HG03159 (cell line): Measurements from ENCODE around the gene FCSK.
"Not testable (repeated sequence)": the region's sequence is repeated elsewhere in the genome, so short reads cannot be mapped to it uniquely, and the experiment has no call there.

Experiments used
- ATAC-seq: cut with Tn5 transposase; IDR thresholded peaks from one replicate; pipeline ENCODE4 v1.9.1; 2021; ENCODE audit warnings: mild to moderate bottlenecking, moderate library complexity; ENCODE audit not compliant: unreplicated experiment

FCSK gene

DNA sequence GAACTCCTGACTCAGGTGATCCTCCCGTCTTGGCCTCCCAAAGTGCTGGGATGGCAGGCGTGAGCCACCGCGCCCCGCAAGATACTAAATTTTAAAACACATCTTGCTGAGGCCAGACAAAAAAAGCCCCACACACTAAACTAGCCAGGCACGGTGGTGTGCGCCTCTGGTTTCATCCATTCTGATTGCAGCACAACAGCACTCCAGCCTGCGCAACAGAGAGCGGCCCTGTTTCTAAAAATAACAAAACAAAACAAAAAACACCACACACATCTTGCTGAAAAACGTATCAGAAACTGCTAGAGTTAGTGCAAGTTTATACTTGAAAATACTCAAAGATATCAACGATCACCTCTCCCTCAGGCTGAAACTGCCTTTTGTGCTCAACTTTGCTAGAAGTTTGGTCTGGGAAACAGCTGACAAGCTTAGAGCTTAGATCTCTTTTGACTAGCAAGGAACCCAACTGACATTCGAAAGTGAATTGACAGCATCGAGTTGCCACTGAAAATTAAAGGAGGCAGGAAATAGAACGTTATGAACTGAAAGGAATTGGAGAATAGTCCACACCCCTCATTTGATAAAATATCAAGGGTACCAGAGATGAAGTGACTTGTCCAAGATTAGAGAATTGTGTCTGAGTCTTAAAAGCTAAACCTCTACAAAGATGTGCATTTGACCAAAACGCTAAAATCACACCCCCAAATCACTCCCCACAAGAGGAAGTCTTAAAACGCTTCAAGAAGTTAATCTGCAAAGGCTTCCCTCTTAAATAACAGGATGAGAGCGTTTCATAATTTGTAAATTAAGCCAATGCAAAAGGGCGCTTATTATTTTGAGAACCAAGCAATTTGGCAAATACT, 68.1 kb downstream of the FCSK start:
- no peak for ATAC-seq

DNA sequence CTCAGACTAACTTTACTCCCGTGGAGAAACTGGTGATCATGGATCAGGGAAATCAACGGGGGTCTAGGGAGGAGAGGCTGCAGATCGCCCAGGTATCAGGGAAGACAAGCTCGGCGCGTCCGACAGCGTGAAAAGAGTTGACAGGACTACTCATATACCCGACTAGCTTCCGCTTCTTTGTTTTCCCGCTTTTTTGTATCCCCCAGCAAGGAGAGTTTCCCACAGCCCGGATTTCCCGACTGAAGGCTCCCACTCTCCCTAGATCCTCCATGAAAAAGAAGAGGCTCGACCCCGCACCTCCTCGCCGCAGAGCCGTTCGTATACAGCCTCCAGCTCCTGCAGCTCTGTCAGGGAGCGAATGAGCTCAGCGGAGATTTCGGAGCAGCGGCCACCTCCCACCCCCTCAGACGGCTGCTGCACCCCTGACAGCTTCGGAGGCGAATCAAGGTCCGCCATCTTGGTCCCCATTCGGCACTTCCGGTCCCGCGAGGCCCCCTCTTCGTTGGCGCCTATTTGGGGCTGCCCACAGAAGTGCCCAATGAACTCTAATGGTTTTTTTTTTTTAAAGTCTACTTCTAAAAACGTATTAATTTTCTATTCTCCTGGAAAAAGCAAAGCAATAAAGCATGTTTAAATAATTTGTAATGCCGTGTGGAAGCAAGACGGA, 68.8 kb downstream of the FCSK start, which contains the start of gene COG4:
Gene COG4 (minus strand): TSS at position 479 of the 667 bp plus-strand sequence. CDS start 11 bp downstream, at position 468.
- peak; percentile 58 for ATAC-seq

DNA sequence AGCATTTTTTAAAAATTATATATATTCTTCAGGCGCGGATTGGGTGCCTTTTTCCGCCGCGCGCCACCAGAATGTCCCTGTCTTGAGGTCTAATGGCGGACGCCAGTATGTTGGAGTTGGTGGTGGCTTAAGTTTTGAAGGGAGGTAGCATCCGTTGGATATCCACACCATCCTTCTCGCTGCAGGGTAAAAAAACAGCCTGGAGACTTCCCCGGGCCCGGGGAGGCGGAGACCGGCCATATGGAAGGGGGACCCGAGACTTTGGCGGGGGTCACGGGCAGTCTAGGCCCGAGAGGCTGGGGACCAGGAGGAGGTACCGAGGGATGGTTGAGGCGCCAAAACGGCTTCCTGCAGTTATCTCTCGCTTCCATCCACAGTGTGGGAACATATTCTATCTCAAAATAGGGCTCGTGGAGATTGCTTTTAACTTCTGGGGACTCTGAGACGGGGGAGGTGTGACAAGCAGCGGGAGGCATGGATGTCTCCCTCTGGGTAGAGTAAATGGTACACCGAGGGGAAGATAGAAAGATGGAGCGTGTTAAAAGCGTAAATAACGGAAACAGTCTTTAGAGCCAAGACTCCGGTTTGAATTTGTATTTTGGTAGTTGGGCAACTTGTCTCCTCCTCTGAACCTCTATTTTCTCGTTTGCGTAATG, 69.5 kb downstream of the FCSK start, which contains the start of gene SF3B3:
Gene SF3B3 (plus strand): TSS at position 74 of the 656 bp plus-strand sequence. CDS start 2,841 bp downstream, outside the sequence.
- peak; percentile 45 for ATAC-seq

DNA sequence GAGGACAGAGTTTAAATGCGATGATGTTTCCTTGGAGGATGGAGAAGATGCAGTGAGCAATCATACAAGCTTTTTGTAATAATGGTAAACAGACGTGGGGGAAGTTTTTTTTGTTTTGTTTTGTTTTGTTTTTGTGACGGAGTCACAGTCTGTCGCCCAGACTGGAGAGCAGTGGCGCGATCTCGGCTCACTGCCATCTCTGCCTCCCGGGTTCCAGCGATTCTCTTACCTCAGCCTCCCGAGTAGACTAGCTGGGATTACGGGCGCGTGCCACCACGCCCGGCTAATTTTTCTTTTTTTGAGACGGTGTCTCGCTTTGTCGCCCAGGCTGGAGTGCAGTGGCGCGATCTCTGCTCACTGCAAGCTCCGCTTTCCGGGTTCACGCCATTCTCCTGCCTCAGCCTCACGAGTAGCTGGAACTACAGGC, 70.0 kb downstream of the FCSK start:
- ATAC-seq, result not testable (repeated sequence)

DNA sequence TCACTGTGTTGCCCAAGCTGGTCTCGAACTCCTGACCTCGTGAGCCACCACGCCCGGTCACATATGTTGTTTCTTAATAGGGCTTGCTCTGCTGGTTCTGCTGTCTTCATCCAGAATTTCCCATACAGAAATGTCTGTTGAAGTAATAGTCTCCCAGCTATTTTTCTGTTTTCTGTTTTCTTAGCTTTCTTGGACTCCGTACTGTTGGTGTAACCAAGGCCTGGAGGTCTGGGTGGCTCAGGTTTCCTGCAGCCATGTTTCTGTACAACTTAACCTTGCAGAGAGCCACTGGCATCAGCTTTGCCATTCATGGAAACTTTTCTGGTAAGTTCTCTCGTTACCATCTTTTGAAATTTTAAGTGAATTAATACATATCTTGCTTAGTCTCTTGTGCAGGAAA, 72.0 kb downstream of the FCSK start:
- no peak for ATAC-seq

DNA sequence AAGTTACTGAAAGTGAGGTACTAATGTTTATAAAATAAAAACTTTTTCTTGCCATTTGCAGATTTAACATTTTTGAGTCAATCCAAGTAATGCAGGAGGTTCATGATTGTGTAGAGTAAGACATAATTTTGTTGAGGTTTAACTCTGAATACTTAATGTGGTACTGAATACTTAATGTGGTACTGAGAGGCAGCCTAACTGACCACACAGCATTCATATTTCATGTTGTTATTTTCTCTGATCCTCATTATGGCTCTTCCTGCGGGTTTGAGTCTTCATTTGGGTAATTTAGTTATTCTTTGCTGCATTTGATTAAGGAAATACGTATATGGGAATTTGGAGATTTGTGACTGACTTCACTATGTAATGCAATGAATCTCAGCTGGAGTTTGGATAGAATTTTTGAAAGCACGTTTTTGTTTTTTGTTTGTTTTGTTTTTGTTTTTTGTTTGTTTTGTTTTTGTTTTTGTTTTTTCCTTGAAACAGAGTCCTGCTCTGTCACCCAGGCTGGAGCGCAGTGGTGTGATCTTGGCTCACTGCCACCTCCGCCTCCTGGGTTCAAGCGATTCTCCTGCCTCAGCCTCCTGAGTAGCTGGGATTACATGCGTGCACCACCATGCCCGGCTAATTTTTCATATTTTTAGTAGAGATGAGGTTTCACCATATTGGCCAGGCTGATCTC, 73.1 kb downstream of the FCSK start:
- ATAC-seq, result no peak

DNA sequence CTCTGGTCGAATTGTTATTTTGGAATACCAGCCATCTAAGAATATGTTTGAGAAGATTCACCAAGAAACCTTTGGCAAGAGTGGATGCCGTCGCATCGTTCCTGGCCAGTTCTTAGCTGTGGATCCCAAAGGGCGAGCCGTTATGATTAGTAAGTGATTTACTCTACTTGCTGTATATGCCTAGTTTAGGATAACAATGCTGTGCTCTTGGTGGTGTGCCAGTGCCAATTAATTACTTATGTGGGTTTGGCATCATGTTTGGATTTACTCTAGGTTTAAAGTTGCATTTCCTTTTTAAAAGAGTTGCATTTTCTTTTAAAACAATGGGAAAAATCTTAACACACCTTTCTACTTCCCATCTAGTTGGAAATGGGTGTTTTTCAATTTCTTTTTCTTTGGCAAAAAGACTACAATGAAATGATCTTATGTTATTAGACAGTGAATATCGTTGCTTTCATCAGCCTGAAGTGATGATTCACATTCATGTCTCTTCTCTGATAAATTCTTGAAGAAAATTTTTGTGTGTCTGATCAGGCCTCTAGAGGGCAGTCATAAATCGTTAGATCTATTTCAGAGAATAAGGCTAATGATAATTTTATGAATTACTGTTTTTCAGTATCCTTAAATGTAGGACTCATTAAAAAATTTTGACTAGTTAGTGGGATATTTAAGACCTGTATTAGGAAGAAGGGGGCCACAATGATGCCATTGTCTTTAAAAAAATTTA, 74.8 kb downstream of the FCSK start:
- no peak for ATAC-seq
